ENCODE measurements around the gene LGSN. TPM values are rescaled to one million over a fixed set of nuclear protein-coding genes. Genes with fewer than 3 reads are reported as not detected.

The LGSN gene
- total and polyA plus RNA-seq, 2 of the 13 experiments (the other 11 are each of a cell fraction or from before 2014, with no cell fraction given), result 0.13 to 0.63 TPM

DNA sequence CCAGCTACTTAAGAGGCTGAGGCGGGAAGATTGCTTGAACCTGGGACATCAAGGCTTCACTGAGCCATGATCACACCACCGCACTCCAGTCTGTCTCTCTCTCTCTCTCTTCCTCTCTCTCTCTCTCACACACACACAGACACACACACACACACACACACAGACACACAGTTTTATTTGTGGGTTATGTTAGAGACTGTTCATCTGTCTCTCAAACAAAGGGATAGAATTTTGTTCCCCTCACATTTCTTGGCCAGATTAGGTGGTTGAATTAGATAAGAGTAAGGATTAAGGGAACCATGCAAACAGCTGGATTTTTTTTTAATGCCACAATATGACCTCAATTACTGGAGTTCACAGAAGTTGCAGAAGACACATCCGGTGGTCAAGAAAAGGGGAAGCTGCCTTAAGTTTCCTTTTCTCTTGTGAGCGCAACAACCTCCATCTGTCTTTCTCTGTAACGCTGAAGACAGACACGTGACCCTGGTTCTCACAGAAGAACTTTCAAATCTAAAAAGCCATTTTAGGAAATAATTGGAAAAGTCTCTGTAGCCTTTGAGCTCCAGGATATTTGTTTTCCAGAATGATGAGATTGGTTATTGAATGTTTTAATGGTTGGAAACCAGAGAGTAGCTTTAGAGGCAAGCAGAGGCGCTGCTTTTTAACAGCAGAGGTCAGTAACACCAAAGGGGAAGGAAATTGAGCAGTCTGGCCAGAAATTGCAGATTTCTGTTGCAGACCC lies 32.9 kb upstream of the LGSN start (continued):
- TF ChIP-seq FIP1L1 (IDR thresholded peaks at IDR 0.05; ENCODE audit: borderline replicate concordance, insufficient read depth, low read depth, low read length) (no peak), SALL2 (CRISPR knock-in tag; IDR thresholded peaks at IDR 0.05) (peak; percentile 53; the same call in 1 of the 2 replicates), ZNF256 (CRISPR knock-in tag; conservative IDR thresholded peaks at IDR 0.05) (no peak; the same call in 1 of the 2 replicates), WIZ (CRISPR knock-in tag; IDR thresholded peaks at IDR 0.05) (no peak), DNMT1 (CRISPR knock-in tag; IDR thresholded peaks at IDR 0.05) (no peak), ATM (IDR thresholded peaks at IDR 0.05; ENCODE audit: borderline replicate concordance) (no peak), KAT2B (IDR thresholded peaks at IDR 0.05; ENCODE audit: borderline replicate concordance, low read depth, low read length) (no peak), NFKB2 (CRISPR knock-in tag; IDR thresholded peaks at IDR 0.05; ENCODE audit: borderline replicate concordance) (no peak), MTA1 (CRISPR knock-in tag; IDR thresholded peaks at IDR 0.05; ENCODE audit: borderline replicate concordance) (no peak), ZNF282 (IDR thresholded peaks at IDR 0.05; ENCODE audit: partially characterized antibody) (no peak), STAT5B (CRISPR knock-in tag; IDR thresholded peaks at IDR 0.05) (peak; percentile 56; the same call in 1 of the 2 replicates), ZBTB20 (CRISPR knock-in tag; IDR thresholded peaks at IDR 0.05; ENCODE audit: borderline replicate concordance, low read depth) (peak; percentile 50; the same call in 1 of the 2 replicates), ZNF891 (CRISPR knock-in tag; IDR thresholded peaks at IDR 0.05) (no peak), PTBP1 (IDR thresholded peaks at IDR 0.05; ENCODE audit: low read depth, low read length, poor library complexity, severe bottlenecking) (no peak), ZNF44 (CRISPR knock-in tag; IDR thresholded peaks at IDR 0.05) (no peak), ZNF232 (CRISPR knock-in tag; IDR thresholded peaks at IDR 0.05; ENCODE audit: borderline replicate concordance) (peak; percentile 58; the same call in 1 of the 2 replicates)
- TF ChIP-seq, protein P1, sequence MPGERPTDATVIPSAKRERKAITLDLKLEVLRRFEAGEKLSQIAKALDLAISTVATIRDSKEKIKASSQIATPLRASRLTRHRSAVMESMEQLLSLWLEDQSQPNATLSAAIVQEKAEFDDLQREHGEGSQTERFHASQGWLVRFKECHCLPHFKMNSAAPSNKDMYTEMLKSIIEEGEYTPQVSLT (CRISPR knock-in tag; IDR thresholded peaks at IDR 0.05; ENCODE audit: borderline replicate concordance, low read depth), result no peak
- TF ChIP-seq, protein P2, sequence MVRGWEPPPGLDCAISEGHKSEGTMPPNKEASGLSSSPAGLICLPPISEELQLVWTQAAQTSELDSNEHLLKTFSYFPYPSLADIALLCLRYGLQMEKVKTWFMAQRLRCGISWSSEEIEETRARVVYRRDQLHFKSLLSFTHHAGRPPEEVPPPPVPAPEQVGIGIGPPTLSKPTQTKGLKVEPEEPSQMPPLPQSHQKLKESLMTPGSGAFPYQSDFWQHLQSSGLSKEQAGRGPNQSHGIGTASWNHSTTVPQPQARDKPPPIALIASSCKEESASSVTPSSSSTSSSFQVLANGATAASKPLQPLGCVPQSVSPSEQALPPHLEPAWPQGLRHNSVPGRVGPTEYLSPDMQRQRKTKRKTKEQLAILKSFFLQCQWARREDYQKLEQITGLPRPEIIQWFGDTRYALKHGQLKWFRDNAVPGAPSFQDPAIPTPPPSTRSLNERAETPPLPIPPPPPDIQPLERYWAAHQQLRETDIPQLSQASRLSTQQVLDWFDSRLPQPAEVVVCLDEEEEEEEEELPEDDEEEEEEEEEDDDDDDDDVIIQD (CRISPR knock-in tag; IDR thresholded peaks at IDR 0.05; ENCODE audit: low read depth), result peak; percentile 77; the same call in 1 of the 2 replicates
- TF ChIP-seq, protein P3, sequence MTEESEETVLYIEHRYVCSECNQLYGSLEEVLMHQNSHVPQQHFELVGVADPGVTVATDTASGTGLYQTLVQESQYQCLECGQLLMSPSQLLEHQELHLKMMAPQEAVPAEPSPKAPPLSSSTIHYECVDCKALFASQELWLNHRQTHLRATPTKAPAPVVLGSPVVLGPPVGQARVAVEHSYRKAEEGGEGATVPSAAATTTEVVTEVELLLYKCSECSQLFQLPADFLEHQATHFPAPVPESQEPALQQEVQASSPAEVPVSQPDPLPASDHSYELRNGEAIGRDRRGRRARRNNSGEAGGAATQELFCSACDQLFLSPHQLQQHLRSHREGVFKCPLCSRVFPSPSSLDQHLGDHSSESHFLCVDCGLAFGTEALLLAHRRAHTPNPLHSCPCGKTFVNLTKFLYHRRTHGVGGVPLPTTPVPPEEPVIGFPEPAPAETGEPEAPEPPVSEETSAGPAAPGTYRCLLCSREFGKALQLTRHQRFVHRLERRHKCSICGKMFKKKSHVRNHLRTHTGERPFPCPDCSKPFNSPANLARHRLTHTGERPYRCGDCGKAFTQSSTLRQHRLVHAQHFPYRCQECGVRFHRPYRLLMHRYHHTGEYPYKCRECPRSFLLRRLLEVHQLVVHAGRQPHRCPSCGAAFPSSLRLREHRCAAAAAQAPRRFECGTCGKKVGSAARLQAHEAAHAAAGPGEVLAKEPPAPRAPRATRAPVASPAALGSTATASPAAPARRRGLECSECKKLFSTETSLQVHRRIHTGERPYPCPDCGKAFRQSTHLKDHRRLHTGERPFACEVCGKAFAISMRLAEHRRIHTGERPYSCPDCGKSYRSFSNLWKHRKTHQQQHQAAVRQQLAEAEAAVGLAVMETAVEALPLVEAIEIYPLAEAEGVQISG (CRISPR knock-in tag; IDR thresholded peaks at IDR 0.05), result peak; percentile 86
- TF ChIP-seq, protein P4, sequence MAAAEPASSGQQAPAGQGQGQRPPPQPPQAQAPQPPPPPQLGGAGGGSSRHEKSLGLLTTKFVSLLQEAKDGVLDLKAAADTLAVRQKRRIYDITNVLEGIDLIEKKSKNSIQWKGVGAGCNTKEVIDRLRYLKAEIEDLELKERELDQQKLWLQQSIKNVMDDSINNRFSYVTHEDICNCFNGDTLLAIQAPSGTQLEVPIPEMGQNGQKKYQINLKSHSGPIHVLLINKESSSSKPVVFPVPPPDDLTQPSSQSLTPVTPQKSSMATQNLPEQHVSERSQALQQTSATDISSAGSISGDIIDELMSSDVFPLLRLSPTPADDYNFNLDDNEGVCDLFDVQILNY (CRISPR knock-in tag; conservative IDR thresholded peaks at IDR 0.05), result no peak
- TF ChIP-seq, protein P5, sequence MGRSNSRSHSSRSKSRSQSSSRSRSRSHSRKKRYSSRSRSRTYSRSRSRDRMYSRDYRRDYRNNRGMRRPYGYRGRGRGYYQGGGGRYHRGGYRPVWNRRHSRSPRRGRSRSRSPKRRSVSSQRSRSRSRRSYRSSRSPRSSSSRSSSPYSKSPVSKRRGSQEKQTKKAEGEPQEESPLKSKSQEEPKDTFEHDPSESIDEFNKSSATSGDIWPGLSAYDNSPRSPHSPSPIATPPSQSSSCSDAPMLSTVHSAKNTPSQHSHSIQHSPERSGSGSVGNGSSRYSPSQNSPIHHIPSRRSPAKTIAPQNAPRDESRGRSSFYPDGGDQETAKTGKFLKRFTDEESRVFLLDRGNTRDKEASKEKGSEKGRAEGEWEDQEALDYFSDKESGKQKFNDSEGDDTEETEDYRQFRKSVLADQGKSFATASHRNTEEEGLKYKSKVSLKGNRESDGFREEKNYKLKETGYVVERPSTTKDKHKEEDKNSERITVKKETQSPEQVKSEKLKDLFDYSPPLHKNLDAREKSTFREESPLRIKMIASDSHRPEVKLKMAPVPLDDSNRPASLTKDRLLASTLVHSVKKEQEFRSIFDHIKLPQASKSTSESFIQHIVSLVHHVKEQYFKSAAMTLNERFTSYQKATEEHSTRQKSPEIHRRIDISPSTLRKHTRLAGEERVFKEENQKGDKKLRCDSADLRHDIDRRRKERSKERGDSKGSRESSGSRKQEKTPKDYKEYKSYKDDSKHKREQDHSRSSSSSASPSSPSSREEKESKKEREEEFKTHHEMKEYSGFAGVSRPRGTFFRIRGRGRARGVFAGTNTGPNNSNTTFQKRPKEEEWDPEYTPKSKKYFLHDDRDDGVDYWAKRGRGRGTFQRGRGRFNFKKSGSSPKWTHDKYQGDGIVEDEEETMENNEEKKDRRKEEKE (IDR thresholded peaks at IDR 0.05), result no peak

All from HepG2 (cell line).